MCF 10A (cell line): ENCODE results near the gene PLA2G4B. TPM values are rescaled to one million over a fixed set of nuclear protein-coding genes. Genes with fewer than 3 reads are reported as not detected.

ENCODE experiments used
- BruUV-seq: library from RNA; stranded (reverse); fragments of 400-500 nt; replicated peaks from 2 replicates; lab custom pipeline; 2021; lab: Mats Ljungman, UMichigan
- CTCF ChIA-PET: fragments of 300-600 bp; sonication (Branson Sonifier 250); formaldehyde crosslinking; extraction: SDS; loops from one replicate; lab custom pipeline; 2021; ENCODE audit warnings: antibody characterized with exemption, inconsistent platforms; lab: Yijun Ruan, JAX
- POLR2A ChIA-PET: fragments of 300-600, 350-650 bp; sonication (Branson Sonifier 250); formaldehyde crosslinking; extraction: SDS; loops from one replicate; lab custom pipeline; 2020; ENCODE audit warnings: antibody characterized with exemption, inconsistent platforms; lab: Yijun Ruan, JAX
- DNase-seq: peaks from one replicate; pipeline ENCODE4 v3.0.0-alpha.2; 2018; ENCODE audit not compliant: unreplicated experiment
- H3K27ac Mint-ChIP-seq: one replicate; pipeline ENCODE4 v1.8.0; 2022; ENCODE audit warnings: mild to moderate bottlenecking, low read depth, mixed read lengths; ENCODE audit not compliant: unreplicated experiment
- H3K27me3 Mint-ChIP-seq: one replicate; pipeline ENCODE4 v1.8.0; 2022; ENCODE audit warnings: mixed read lengths; ENCODE audit not compliant: insufficient read depth, unreplicated experiment
- H3K36me3 Mint-ChIP-seq: one replicate; pipeline ENCODE4 v1.8.0; 2022; ENCODE audit warnings: mild to moderate bottlenecking, moderate library complexity, mixed read lengths; ENCODE audit not compliant: insufficient read depth, unreplicated experiment
- H3K4me1 Mint-ChIP-seq: one replicate; pipeline ENCODE4 v1.8.0; 2022; ENCODE audit warnings: mixed read lengths; ENCODE audit not compliant: insufficient read depth, unreplicated experiment
- H3K4me3 Mint-ChIP-seq: one replicate; pipeline ENCODE4 v1.8.0; 2022; ENCODE audit warnings: mild to moderate bottlenecking, moderate library complexity, mixed read lengths; ENCODE audit not compliant: unreplicated experiment
- H3K9me3 Mint-ChIP-seq: one replicate; pipeline ENCODE4 v1.8.0; 2022; ENCODE audit warnings: mixed read lengths; ENCODE audit not compliant: unreplicated experiment
- intact Hi-C: fragments of 100-400 bp; cut with micrococcal nuclease; formaldehyde crosslinking; loops from 2 replicates; pipeline ENCODE4 v1.14.1; 2022
- total RNA-seq: library from RNA; stranded (reverse); gene quantifications from 2 replicates; pipeline ENCODE4 v1.2.3, GENCODE V29; 2022
- TF ChIP-seq, protein P1 (sequence below): fragments of 200-600 bp; IDR thresholded peaks from one replicate; pipeline ENCODE4 v1.8.0; 2022; ENCODE audit warnings: antibody characterized with exemption, mild to moderate bottlenecking; ENCODE audit not compliant: unreplicated experiment

The PLA2G4B gene
- total RNA-seq, 1 experiment from 2014 or later = 3.8 TPM

DNA sequence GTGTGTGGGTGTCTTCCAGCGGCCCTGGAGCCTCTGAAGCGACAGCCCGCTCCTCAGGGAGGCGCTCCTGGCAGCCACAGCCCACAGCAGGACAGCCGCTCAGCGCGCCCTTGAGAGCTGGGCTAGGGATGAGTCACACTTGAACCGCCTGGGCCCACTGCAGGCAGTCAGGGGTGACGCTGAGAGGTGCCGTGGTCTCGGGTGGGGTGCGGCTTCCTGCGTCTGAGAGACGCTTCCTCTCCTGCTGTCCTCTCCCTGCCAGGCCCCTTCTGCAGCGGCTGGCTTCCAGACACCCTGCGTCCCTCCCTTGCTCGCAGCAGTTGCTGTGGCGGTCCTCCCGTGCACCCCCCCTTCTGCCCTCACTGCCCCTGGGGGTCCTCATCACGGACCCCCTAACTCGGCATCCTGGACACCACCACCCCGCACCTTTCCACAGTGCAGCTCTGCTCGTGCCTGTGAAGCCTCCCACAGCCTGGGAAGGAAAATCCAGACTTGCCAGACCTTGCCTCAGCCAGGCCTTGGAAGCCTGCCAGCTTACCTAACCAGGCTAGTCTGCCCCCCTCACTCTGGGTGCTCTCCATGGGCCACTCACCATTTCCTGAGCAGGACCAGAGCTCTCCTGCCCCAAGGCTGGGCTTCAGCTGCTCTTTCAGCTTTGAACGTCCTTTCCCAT is 56.3 kb downstream of the PLA2G4B start:
- BruUV-seq = no TSS peak
- POLR2A ChIA-PET = interaction anchor here (0.7 to 1.9 kb wide), 4 partner anchors 9 to 90 kb away, joined by 3 to 6 read pairs (median 4); partner anchors contain the start of gene EHD4
- TF ChIP-seq, protein P1, sequence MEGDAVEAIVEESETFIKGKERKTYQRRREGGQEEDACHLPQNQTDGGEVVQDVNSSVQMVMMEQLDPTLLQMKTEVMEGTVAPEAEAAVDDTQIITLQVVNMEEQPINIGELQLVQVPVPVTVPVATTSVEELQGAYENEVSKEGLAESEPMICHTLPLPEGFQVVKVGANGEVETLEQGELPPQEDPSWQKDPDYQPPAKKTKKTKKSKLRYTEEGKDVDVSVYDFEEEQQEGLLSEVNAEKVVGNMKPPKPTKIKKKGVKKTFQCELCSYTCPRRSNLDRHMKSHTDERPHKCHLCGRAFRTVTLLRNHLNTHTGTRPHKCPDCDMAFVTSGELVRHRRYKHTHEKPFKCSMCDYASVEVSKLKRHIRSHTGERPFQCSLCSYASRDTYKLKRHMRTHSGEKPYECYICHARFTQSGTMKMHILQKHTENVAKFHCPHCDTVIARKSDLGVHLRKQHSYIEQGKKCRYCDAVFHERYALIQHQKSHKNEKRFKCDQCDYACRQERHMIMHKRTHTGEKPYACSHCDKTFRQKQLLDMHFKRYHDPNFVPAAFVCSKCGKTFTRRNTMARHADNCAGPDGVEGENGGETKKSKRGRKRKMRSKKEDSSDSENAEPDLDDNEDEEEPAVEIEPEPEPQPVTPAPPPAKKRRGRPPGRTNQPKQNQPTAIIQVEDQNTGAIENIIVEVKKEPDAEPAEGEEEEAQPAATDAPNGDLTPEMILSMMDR = no peak

DNA sequence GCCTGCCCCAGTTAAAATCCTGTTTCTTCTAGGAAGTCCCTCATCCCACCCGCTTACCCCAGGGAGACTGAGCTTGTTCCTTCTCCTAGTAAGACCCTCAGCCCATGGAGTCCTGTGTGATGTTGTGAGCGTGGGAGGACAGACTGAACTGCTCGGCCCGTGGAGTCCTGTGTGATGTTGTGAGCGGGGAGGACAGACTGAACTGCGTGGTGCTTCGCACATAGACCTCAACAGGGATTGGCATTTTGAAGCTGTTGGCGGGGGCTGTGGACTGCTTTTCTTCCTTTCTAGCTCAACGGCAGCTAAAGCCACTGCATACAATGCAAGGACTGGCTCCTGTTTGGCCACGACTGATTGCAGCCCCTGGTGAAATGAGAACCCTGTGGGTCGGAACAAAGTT is 56.8 kb downstream of the PLA2G4B start:
- peaks cover 6% of the 10 kb centered on the region for H3K4me1 Mint-ChIP-seq
- BruUV-seq = no TSS peak
- no peaks in the 10 kb centered on the region for H3K9me3 Mint-ChIP-seq
- H3K4me3 Mint-ChIP-seq = peak overlapping the region; percentile 33
- intact Hi-C loops = no loop called here
- peaks cover 13% of the 10 kb centered on the region for H3K36me3 Mint-ChIP-seq
- DNase-seq = no peak
- H3K27ac Mint-ChIP-seq = peak overlapping the region; percentile 75
- ChIA-PET CTCF (interaction anchor here (1.0 to 1.5 kb wide), 2 partner anchors 9 to 123 kb away, joined by 4 to 8 read pairs; no protein-coding TSS in a partner anchor), POLR2A (interaction anchor here (0.7 to 1.9 kb wide), 4 partner anchors 9 to 91 kb away, joined by 3 to 6 read pairs (median 4); partner anchors contain the start of gene EHD4)
- no peaks in the 10 kb centered on the region for H3K27me3 Mint-ChIP-seq
- TF ChIP-seq, protein P1 = no peak

More for the DNA sequence above, 56.3 kb downstream of the PLA2G4B start:
- CTCF ChIA-PET = interaction anchor here (1.0 to 1.5 kb wide), 3 partner anchors 10 to 122 kb away, joined by 4 to 8 read pairs (median 4); no protein-coding TSS in a partner anchor
- intact Hi-C loops = no loop called here
- no peaks in the 10 kb centered on the region for H3K9me3 Mint-ChIP-seq
- peaks cover 13% of the 10 kb centered on the region for H3K36me3 Mint-ChIP-seq
- H3K27me3 Mint-ChIP-seq = no peaks in the 10 kb centered on the region
- H3K27ac Mint-ChIP-seq = peak overlapping the region; percentile 75
- DNase-seq = peak; percentile 80
- H3K4me1 Mint-ChIP-seq = peaks cover 6% of the 10 kb centered on the region
- H3K4me3 Mint-ChIP-seq = peak overlapping the region; percentile 33

- POLR2A ChIA-PET = interaction anchor here (1.9 kb wide), 1 partner anchor 77 kb away, joined by 6 read pairs; the partner anchor contains the start of gene EHD4
- TF ChIP-seq, protein P1 = no peak
- no peaks in the 10 kb centered on the region for H3K9me3 Mint-ChIP-seq
- peaks cover 16% of the 10 kb centered on the region for H3K36me3 Mint-ChIP-seq
- DNase-seq = no peak
- H3K27ac Mint-ChIP-seq = no peak overlapping the region
- BruUV-seq = no TSS peak
- peaks cover 6% of the 10 kb centered on the region for H3K4me1 Mint-ChIP-seq
- no peak overlapping the region for H3K4me3 Mint-ChIP-seq
- H3K27me3 Mint-ChIP-seq = no peaks in the 10 kb centered on the region
- CTCF ChIA-PET = interaction anchor here (0.7 to 1.5 kb wide), 4 partner anchors 9 to 455 kb away, joined by 3 to 8 read pairs (median 4); no protein-coding TSS in a partner anchor
- intact Hi-C loops = no loop called here
Observed at GRCh38 chr15:41895957-41896356, 57.3 kb downstream of the PLA2G4B start.

GRCh38 chr15:41896566-41896965 is 57.9 kb downstream of the PLA2G4B start:
- ChIA-PET POLR2A (interaction anchor here (0.7 kb wide), 1 partner anchor 20 kb away, joined by 4 read pairs; no protein-coding TSS in a partner anchor), CTCF (interaction anchor here (0.7 kb wide), 1 partner anchor 43 kb away, joined by 3 read pairs; no protein-coding TSS in a partner anchor)
- Mint-ChIP-seq H3K9me3 (no peaks in the 10 kb centered on the region), H3K27me3 (no peaks in the 10 kb centered on the region), H3K27ac (no peak overlapping the region), H3K36me3 (peaks cover 18% of the 10 kb centered on the region), H3K4me3 (no peak overlapping the region), H3K4me1 (peaks cover 6% of the 10 kb centered on the region)
- no peak for DNase-seq
- intact Hi-C loops = no loop called here
- BruUV-seq = no TSS peak
- TF ChIP-seq, protein P1 = no peak
